ENCODE measurements around the gene PLEKHM2. TPM values are rescaled to one million over a fixed set of nuclear protein-coding genes. Genes with fewer than 3 reads are reported as not detected.
A peak's percentile ranks its signal among the peaks of the same experiment; 100 is the strongest.
"Not testable (repeated sequence)": the region's sequence is repeated elsewhere in the genome, so short reads cannot be mapped to it uniquely, and the experiment has no call there.

Gene PLEKHM2
- total RNA-seq (10 to 100 TPM; 60.3 to 66.7 TPM), polyA plus RNA-seq (10 to 100 TPM in 1 of 3 donors, 1 to 10 TPM in 2; 5.4 to 13.8 (median 5.4) TPM), total RNA-seq (103 to 137 (median 118) reads per million in 6 experiments)

DNA sequence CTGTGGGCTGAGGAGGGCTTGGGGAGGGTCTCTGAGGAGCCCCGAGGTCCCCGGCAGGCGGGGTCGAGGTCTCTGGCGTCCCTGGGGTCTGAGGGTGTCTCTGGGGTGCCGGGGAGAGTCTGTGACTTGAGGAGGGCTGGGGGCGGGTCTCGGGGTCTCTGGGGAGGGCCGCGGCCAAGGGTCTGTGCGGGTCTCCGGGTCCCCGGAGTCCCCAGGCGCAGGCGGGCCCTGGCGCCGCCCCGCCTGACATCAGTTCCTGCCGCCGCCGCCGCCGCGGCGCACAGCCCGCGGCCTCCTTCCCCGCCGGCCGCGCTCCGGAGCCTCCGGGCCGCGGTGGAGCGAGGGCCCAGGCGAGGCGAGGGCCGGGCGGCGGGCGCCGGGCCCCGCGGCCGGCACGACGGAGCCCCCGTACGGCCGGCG lies at the start of gene PLEKHM2:
Gene PLEKHM2, plus strand, starts transcription at position 279 of the 420 bp plus-strand sequence. CDS start 239 bp downstream, outside the sequence.
- no peaks in the 10 kb centered on the region for H3K9me3 Mint-ChIP-seq
- no peaks in the 10 kb centered on the region for H3K27me3 Mint-ChIP-seq
- peaks cover 0 to 3% (median 1%) of the 10 kb centered on the region in 3 donors for H3K36me3 Mint-ChIP-seq
- H3K4me3 Mint-ChIP-seq: peak within 1 kb of the TSS; percentile 63 to 94 (median 90)
- peaks cover 13 to 56% (median 33%) of the 10 kb centered on the region in 4 donors for H3K4me1 Mint-ChIP-seq
- peak in 9 of 10 donors; percentile 28 to 70 (median 48) for DNase-seq
- H3K27ac Mint-ChIP-seq: peak within 1 kb of the TSS; percentile 88 to 97 (median 95)
- POLR2A ChIA-PET: interaction anchor here (1.2 to 2.4 kb wide), 2 partner anchors 13 to 150 kb away, joined by 4 to 20 read pairs; no protein-coding TSS in a partner anchor
- ATAC-seq: peak; percentile 83 to 86

- no peaks in the 10 kb centered on the region for H3K9me3 Mint-ChIP-seq
- H3K4me3 Mint-ChIP-seq: no peak overlapping the region
- H3K4me1 Mint-ChIP-seq: peaks cover 0 to 7% (median 4%) of the 10 kb centered on the region in 4 donors
- DNase-seq (no peak), ATAC-seq (no peak)
- no peaks in the 10 kb centered on the region for H3K27me3 Mint-ChIP-seq
- POLR2A ChIA-PET: no interaction called here
- peak overlapping the region in 2 of 10 donors; percentile 7 to 34 for H3K27ac Mint-ChIP-seq
- H3K36me3 Mint-ChIP-seq: peaks cover 0 to 92% (median 28%) of the 10 kb centered on the region in 3 donors
These were observed 47.7 kb upstream of the PLEKHM2 start for GRCh38 chr1:15636436-15636835.

GRCh38 chr1:15637826-15638225 lies 46.3 kb upstream of the PLEKHM2 start:
- POLR2A ChIA-PET: no interaction called here
- DNase-seq (no peak), ATAC-seq (no peak)
- H3K27ac Mint-ChIP-seq: no peak overlapping the region
- H3K4me3 Mint-ChIP-seq: no peak overlapping the region
- no peaks in the 10 kb centered on the region for H3K9me3 Mint-ChIP-seq
- peaks cover 0 to 91% (median 25%) of the 10 kb centered on the region in 3 donors for H3K36me3 Mint-ChIP-seq
- peaks cover 0 to 7% (median 4%) of the 10 kb centered on the region in 4 donors for H3K4me1 Mint-ChIP-seq
- no peaks in the 10 kb centered on the region for H3K27me3 Mint-ChIP-seq

DNA sequence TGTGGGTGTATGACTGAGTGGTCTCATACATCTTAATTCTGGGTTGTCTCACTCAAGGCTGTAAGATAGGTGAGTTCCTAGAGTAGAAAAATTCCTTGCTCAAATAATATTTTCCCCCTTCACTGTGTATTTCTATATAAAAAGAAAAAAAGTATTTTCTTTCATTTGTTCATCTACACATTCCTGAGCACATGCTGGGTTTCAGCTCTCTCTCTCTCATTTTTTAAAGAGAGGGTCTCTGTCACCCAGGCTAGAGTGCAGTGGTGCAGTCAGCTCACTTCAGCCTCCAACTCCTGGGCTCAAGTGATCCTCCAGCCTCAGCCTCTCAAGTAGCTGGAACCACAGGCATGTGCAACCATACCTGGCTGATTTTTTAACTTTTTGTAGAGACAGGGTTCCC lies 44.9 kb upstream of the PLEKHM2 start:
- Mint-ChIP-seq H3K27ac (peak overlapping the region in 1 of 10 donors; percentile 21), H3K4me1 (peaks cover 0 to 7% (median 4%) of the 10 kb centered on the region in 4 donors), H3K4me3 (no peak overlapping the region), H3K9me3 (no peaks in the 10 kb centered on the region), H3K27me3 (no peaks in the 10 kb centered on the region), H3K36me3 (peaks cover 0 to 91% (median 27%) of the 10 kb centered on the region in 3 donors)
- POLR2A ChIA-PET: no interaction called here
- DNase-seq (no peak), ATAC-seq (no peak)

DNA sequence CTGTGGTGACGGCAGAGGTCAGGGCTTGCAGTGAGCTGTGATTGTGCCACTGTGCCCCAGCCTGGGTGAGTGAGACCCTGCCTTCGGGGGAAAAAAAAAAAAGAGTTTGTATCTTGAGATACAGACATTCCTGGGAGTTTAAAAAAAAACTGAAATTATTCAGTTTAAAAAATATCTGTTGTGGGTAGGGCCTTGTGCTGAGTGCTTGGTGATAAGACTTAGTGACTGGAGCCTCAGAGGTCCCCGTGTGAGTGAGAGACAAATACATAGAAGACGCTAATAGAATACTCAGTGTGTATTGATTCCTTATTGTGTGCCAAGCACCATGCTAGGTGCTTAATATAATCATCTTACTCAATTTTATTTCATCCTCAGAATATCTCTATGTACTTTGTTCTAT lies 44.2 kb upstream of the PLEKHM2 start:
- H3K9me3 Mint-ChIP-seq: no peaks in the 10 kb centered on the region
- peaks cover 0 to 7% (median 4%) of the 10 kb centered on the region in 4 donors for H3K4me1 Mint-ChIP-seq
- DNase-seq (no peak), ATAC-seq (no peak)
- no peak overlapping the region for H3K4me3 Mint-ChIP-seq
- no peaks in the 10 kb centered on the region for H3K27me3 Mint-ChIP-seq
- POLR2A ChIA-PET: no interaction called here
- H3K36me3 Mint-ChIP-seq: peaks cover 0 to 89% (median 25%) of the 10 kb centered on the region in 3 donors
- H3K27ac Mint-ChIP-seq: no peak overlapping the region

GRCh38 chr1:15640667-15641066 lies 43.5 kb upstream of the PLEKHM2 start:
- DNase-seq: no peak
- POLR2A ChIA-PET: no interaction called here
- Mint-ChIP-seq H3K4me3 (peak overlapping the region in 1 of 10 donors; percentile 11), H3K36me3 (peaks cover 0 to 89% (median 24%) of the 10 kb centered on the region in 3 donors), H3K4me1 (peaks cover 0 to 14% (median 4%) of the 10 kb centered on the region in 4 donors), H3K27ac (peak overlapping the region in 6 of 10 donors; percentile 25 to 77 (median 47)), H3K9me3 (no peaks in the 10 kb centered on the region), H3K27me3 (no peaks in the 10 kb centered on the region)
- ATAC-seq: no peak

DNA sequence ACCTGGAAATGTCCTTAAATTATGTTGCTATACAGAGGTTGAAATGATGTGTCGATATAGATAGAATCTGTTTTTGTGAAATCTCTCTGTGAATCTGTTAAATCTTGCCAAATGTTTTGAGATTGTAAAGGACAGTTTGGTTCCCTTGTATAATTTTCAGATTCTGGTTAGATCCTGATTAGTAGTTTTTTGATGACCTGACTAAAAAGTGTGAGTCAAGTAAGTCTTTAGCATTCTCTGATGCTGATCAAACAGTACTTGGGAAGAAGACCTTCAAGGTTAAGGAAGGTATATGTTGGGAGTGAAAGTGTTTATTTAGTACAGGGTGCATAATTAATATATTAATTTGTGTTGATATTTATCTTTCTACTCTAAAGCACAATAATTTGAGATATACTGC lies 34.2 kb upstream of the PLEKHM2 start:
- no peak for ATAC-seq
- Mint-ChIP-seq H3K9me3 (no peaks in the 10 kb centered on the region), H3K27me3 (no peaks in the 10 kb centered on the region), H3K36me3 (peaks cover 4 to 92% (median 17%) of the 10 kb centered on the region in 3 donors), H3K4me1 (peaks cover 0 to 16% (median 2%) of the 10 kb centered on the region in 4 donors), H3K27ac (peak overlapping the region in 1 of 10 donors; percentile 24), H3K4me3 (no peak overlapping the region)
- POLR2A ChIA-PET: no interaction called here
- no peak for DNase-seq

- Mint-ChIP-seq H3K27me3 (no peaks in the 10 kb centered on the region), H3K4me1 (peaks cover 0 to 11% (median 2%) of the 10 kb centered on the region in 4 donors), H3K4me3 (no peak overlapping the region), H3K9me3 (no peaks in the 10 kb centered on the region), H3K36me3 (peaks cover 4 to 92% (median 15%) of the 10 kb centered on the region in 3 donors), H3K27ac (no peak overlapping the region)
- POLR2A ChIA-PET: no interaction called here
- ATAC-seq: no peak
- no peak for DNase-seq
These were observed 33.7 kb upstream of the PLEKHM2 start for GRCh38 chr1:15650433-15650832.

GRCh38 chr1:15652130-15652529 lies 32.0 kb upstream of the PLEKHM2 start:
- POLR2A ChIA-PET: interaction anchor here (0.6 kb wide), 1 partner anchor 700 kb away, joined by 4 read pairs; no protein-coding TSS in a partner anchor
- H3K4me1 Mint-ChIP-seq, H3K9me3 Mint-ChIP-seq, H3K27me3 Mint-ChIP-seq, H3K4me3 Mint-ChIP-seq, ATAC-seq, DNase-seq: not testable (repeated sequence)
- H3K36me3 Mint-ChIP-seq: peaks cover 4 to 93% (median 14%) of the 10 kb centered on the region in 3 donors
- H3K27ac Mint-ChIP-seq: peak overlapping the region in 1 of 10 donors; percentile 16

GRCh38 chr1:15654091-15654690 lies 29.9 kb upstream of the PLEKHM2 start:
- Mint-ChIP-seq H3K9me3 (no peaks in the 10 kb centered on the region), H3K4me3 (no peak overlapping the region), H3K27me3 (no peaks in the 10 kb centered on the region), H3K27ac (peak overlapping the region in 1 of 10 donors; percentile 72), H3K36me3 (peaks cover 0 to 88% (median 14%) of the 10 kb centered on the region in 3 donors), H3K4me1 (no peaks in the 10 kb centered on the region)
- DNase-seq (no peak), ATAC-seq (no peak)
- POLR2A ChIA-PET: no interaction called here

DNA sequence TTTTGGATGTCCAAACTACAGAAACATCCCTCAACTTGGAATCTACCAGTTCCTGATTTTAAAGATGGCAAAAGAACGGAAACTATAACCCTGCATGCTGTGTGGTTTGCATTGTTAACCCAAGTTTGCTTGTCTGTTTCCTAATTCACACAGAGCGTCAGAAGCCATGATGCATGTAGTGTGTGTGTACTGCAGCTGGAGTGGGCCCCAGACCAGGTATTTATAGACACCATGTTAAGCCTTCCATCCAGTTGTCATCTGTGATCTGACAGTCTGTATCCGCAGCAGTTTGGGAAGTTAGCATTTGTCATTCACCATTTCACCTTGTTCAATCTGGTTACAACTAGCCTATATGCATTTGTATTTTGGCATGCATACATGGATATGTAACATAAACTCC lies 27.7 kb upstream of the PLEKHM2 start:
- peak overlapping the region in 1 of 10 donors; percentile 7 for H3K27ac Mint-ChIP-seq
- no peaks in the 10 kb centered on the region for H3K4me1 Mint-ChIP-seq
- no peaks in the 10 kb centered on the region for H3K9me3 Mint-ChIP-seq
- DNase-seq: no peak
- H3K27me3 Mint-ChIP-seq: no peaks in the 10 kb centered on the region
- POLR2A ChIA-PET: no interaction called here
- peaks cover 5 to 90% (median 20%) of the 10 kb centered on the region in 3 donors for H3K36me3 Mint-ChIP-seq
- ATAC-seq: no peak
- no peak overlapping the region for H3K4me3 Mint-ChIP-seq

DNA sequence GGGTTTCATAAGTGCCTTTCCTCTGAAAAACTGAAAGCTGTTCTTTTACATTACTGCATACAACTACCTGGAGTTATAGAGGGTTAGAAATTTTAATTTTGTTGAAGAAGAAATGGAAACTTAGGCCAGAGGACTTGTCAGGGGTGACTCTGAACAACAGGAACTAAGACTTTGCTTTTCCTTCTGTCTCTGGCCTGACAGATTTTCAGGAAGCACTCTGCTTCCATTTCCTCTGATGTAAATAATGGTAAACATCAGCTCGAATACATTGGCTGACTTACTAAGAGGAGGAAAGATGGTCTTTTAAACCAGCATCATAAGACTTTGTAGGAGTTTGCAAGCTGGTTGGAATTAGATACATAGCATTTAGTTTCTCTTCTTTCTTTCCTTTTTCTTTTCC lies 27.1 kb upstream of the PLEKHM2 start:
- no peaks in the 10 kb centered on the region for H3K9me3 Mint-ChIP-seq
- DNase-seq: no peak
- peaks cover 0 to 1% (median 0%) of the 10 kb centered on the region in 4 donors for H3K4me1 Mint-ChIP-seq
- peaks cover 5 to 90% (median 22%) of the 10 kb centered on the region in 3 donors for H3K36me3 Mint-ChIP-seq
- peak overlapping the region in 5 of 10 donors; percentile 7 to 50 (median 26) for H3K27ac Mint-ChIP-seq
- H3K27me3 Mint-ChIP-seq: no peaks in the 10 kb centered on the region
- no peak overlapping the region for H3K4me3 Mint-ChIP-seq
- POLR2A ChIA-PET: no interaction called here
- no peak for ATAC-seq

DNA sequence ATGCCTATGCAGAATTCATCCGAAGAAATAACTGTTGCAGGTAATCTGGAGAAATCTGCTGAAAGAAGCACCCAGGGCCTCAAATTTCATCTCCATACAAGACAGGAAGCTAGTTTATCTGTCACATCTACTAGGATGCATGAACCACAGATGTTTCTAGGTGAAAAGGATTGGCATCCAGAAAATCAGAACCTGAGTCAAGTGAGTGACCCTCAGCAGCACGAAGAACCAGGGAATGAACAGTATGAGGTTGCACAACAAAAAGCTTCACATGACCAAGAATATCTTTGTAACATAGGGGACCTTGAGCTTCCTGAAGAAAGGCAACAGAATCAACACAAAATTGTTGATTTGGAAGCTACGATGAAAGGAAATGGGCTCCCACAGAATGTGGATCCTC lies 24.0 kb upstream of the PLEKHM2 start:
- POLR2A ChIA-PET: interaction anchor here (0.6 kb wide), 1 partner anchor 25 kb away, joined by 3 read pairs; no protein-coding TSS in a partner anchor
- Mint-ChIP-seq H3K4me3 (no peak overlapping the region), H3K36me3 (peaks cover 5 to 71% (median 23%) of the 10 kb centered on the region in 3 donors), H3K27ac (no peak overlapping the region), H3K4me1 (peaks cover 0 to 3% (median 0%) of the 10 kb centered on the region in 4 donors), H3K27me3 (no peaks in the 10 kb centered on the region), H3K9me3 (no peaks in the 10 kb centered on the region)
- DNase-seq: no peak
- no peak for ATAC-seq

All from naive thymus-derived CD8-positive, alpha-beta T cell (primary cell).